ENCODE results near the gene SETD1A. TPM values are rescaled to one million over a fixed set of nuclear protein-coding genes. Genes with fewer than 3 reads are reported as not detected.

SETD1A gene
- total and polyA plus RNA-seq, 9 of the 15 experiments (the other 6 are each of a cell fraction or from before 2014, with no cell fraction given), result 0.08 to 36.0 (median 4.2) TPM

DNA sequence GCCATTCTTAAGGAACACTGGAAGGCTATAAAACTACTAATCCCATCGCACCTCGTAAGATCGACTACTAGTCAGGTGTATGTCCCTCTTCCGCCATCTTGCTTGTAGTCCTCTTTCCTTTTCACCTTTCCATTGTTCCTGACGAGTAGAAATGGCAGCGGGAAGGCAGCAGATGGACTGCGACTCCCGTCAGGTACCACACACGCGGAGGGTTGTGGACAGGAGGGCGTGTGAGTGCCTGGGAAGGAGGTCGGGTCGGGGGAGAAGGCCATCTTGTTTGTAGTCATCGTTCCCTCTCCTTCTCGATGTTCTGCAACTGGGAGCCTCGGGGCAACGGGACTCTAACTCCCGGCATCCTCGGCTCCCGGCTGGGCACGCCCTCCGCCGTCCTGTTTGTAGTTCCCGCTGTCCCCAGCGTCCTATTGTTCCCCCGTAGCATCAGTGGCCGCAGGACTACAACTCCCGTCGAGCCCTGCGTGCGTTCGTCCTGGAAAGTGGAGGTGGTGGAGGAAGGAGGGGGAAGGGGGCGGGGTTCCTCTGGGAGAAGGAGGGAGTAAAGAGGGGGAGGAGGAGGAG is 34.5 kb upstream of the SETD1A start (continued):
- no peak for TF ChIP-seq ETS2 (tag; IDR thresholded peaks at IDR 0.05; ENCODE audit: borderline replicate concordance, poor library complexity, severe bottlenecking)
- no peak for TF ChIP-seq MAFG (tag; conservative IDR thresholded peaks at IDR 0.05)
- peak; percentile 5 to 33; a peak in 2 of 4 replicates for TF ChIP-seq NRF1 (conservative IDR thresholded peaks at IDR 0.05 in 1 of 2, IDR thresholded peaks at IDR 0.05 in 1 of 2)
- TF ChIP-seq TRIM28 (IDR thresholded peaks at IDR 0.05), result no peak
- TF ChIP-seq ADNP (tag; IDR thresholded peaks at IDR 0.05), result no peak
- TF ChIP-seq, protein P1, sequence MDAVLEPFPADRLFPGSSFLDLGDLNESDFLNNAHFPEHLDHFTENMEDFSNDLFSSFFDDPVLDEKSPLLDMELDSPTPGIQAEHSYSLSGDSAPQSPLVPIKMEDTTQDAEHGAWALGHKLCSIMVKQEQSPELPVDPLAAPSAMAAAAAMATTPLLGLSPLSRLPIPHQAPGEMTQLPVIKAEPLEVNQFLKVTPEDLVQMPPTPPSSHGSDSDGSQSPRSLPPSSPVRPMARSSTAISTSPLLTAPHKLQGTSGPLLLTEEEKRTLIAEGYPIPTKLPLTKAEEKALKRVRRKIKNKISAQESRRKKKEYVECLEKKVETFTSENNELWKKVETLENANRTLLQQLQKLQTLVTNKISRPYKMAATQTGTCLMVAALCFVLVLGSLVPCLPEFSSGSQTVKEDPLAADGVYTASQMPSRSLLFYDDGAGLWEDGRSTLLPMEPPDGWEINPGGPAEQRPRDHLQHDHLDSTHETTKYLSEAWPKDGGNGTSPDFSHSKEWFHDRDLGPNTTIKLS (IDR thresholded peaks at IDR 0.05; ENCODE audit: borderline replicate concordance, low read depth), result peak; percentile 83
- TF ChIP-seq, protein P2, sequence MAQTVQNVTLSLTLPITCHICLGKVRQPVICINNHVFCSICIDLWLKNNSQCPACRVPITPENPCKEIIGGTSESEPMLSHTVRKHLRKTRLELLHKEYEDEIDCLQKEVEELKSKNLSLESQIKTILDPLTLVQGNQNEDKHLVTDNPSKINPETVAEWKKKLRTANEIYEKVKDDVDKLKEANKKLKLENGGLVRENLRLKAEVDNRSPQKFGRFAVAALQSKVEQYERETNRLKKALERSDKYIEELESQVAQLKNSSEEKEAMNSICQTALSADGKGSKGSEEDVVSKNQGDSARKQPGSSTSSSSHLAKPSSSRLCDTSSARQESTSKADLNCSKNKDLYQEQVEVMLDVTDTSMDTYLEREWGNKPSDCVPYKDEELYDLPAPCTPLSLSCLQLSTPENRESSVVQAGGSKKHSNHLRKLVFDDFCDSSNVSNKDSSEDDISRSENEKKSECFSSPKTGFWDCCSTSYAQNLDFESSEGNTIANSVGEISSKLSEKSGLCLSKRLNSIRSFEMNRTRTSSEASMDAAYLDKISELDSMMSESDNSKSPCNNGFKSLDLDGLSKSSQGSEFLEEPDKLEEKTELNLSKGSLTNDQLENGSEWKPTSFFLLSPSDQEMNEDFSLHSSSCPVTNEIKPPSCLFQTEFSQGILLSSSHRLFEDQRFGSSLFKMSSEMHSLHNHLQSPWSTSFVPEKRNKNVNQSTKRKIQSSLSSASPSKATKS (CRISPR knock-in tag; IDR thresholded peaks at IDR 0.05), result no peak
- peak; percentile 78 for TF ChIP-seq KDM5B (IDR thresholded peaks at IDR 0.05; ENCODE audit: insufficient replicate concordance, low read depth, low read length)
- no peak for TF ChIP-seq NFYB (IDR thresholded peaks at IDR 0.05; ENCODE audit: extremely low read depth, insufficient read length)
- TF ChIP-seq NEUROD1 (IDR thresholded peaks at IDR 0.05; ENCODE audit: borderline replicate concordance, low read depth, low read length, partially characterized antibody), result no peak
- no peak; a peak in 1 of 4 replicates for TF ChIP-seq NONO (IDR thresholded peaks at IDR 0.05; ENCODE audit: low read depth in 2 of 2, low read length in 1 of 2)
- no peak for TF ChIP-seq ZNF695 (CRISPR knock-in tag; IDR thresholded peaks at IDR 0.05)
- peak; percentile 29; the same call in 1 of the 2 replicates for TF ChIP-seq BACH1 (tag; IDR thresholded peaks at IDR 0.05)
- TF ChIP-seq, protein P3, sequence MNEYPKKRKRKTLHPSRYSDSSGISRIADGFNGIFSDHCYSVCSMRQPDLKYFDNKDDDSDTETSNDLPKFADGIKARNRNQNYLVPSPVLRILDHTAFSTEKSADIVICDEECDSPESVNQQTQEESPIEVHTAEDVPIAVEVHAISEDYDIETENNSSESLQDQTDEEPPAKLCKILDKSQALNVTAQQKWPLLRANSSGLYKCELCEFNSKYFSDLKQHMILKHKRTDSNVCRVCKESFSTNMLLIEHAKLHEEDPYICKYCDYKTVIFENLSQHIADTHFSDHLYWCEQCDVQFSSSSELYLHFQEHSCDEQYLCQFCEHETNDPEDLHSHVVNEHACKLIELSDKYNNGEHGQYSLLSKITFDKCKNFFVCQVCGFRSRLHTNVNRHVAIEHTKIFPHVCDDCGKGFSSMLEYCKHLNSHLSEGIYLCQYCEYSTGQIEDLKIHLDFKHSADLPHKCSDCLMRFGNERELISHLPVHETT (CRISPR knock-in tag; conservative IDR thresholded peaks at IDR 0.05 in 1 of 2, IDR thresholded peaks at IDR 0.05 in 1 of 2), result peak in 1 of 2 experiments; percentile 82; a peak in 2 of 4 replicates
- TF ChIP-seq MCM2 (IDR thresholded peaks at IDR 0.05; ENCODE audit: low read depth), result no peak
- no peak for TF ChIP-seq ZC3H11A (IDR thresholded peaks at IDR 0.05; ENCODE audit: low read depth, low read length)
- TF ChIP-seq ZNF436 (CRISPR knock-in tag; IDR thresholded peaks at IDR 0.05), result no peak
- TF ChIP-seq, protein P4, sequence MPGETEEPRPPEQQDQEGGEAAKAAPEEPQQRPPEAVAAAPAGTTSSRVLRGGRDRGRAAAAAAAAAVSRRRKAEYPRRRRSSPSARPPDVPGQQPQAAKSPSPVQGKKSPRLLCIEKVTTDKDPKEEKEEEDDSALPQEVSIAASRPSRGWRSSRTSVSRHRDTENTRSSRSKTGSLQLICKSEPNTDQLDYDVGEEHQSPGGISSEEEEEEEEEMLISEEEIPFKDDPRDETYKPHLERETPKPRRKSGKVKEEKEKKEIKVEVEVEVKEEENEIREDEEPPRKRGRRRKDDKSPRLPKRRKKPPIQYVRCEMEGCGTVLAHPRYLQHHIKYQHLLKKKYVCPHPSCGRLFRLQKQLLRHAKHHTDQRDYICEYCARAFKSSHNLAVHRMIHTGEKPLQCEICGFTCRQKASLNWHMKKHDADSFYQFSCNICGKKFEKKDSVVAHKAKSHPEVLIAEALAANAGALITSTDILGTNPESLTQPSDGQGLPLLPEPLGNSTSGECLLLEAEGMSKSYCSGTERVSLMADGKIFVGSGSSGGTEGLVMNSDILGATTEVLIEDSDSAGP (CRISPR knock-in tag; IDR thresholded peaks at IDR 0.05), result peak; percentile 80; the same call in 1 of the 2 replicates
- TF ChIP-seq POLR2A (conservative IDR thresholded peaks at IDR 0.05), result peak; percentile 80
- TF ChIP-seq WHSC1 (IDR thresholded peaks at IDR 0.05; ENCODE audit: low read length), result no peak
